ENCODE data around the gene SLC25A42. TPM values are rescaled to one million over a fixed set of nuclear protein-coding genes. Genes with fewer than 3 reads are reported as not detected.
A peak's percentile ranks its signal among the peaks of the same experiment; 100 is the strongest.
"Not testable (repeated sequence)": the region's sequence is repeated elsewhere in the genome, so short reads cannot be mapped to it uniquely, and the experiment has no call there.

SLC25A42 gene
- polyA plus RNA-seq, 2 of the 4 experiments (the other 2 are of a cell fraction): 0.92 to 1.3 TPM

DNA sequence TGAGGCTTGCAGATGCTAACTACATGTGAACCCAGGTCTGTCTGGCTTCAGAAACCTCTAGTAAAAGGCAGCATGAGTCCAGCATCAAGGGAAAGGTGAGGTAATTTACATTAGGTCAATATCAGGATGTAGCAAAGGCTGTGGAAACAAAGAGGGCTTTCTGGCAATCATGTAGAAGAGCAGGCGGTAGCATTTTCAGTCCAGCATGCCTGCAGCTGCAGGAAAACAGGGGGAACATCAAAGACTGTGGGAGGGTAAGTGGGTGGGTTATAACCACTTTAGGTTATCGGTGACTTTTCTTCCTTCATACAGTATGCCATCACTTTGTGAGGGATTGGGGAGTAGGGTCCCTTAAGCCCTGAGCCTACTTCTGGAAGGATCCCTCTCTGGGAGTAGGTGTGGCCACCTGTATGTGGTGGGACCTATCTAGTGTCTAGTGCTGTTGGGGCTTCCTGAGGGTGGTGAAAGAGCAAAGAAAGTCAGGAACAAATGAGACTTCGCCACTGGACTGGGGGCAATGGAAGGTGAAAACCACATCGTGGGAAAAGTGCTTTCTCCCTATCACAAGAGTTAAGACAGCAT is 41.3 kb upstream of the SLC25A42 start:
- TF ChIP-seq EP300 (IDR thresholded peaks at IDR 0.05) (no peak), FOSL2 (IDR thresholded peaks at IDR 0.05) (no peak), FOSL2 (CRISPR knock-in tag; IDR thresholded peaks at IDR 0.05) (no peak), NR3C1 (IDR thresholded peaks at IDR 0.05) (no peak), JUNB (IDR thresholded peaks at IDR 0.05) (no peak), CBX2 (IDR thresholded peaks at IDR 0.05; ENCODE audit: borderline replicate concordance, low read depth) (no peak), MYC (IDR thresholded peaks at IDR 0.05; ENCODE audit: borderline replicate concordance, low read length) (no peak), ZNF302 (CRISPR knock-in tag; IDR thresholded peaks at IDR 0.05) (no peak), EHF (CRISPR knock-in tag; IDR thresholded peaks at IDR 0.05) (no peak), FOSB (CRISPR knock-in tag; IDR thresholded peaks at IDR 0.05) (no peak), RAD21 (conservative IDR thresholded peaks at IDR 0.05 in 1 of 2, IDR thresholded peaks at IDR 0.05 in 1 of 2) (no peak), MAFK (IDR thresholded peaks at IDR 0.05; ENCODE audit: partially characterized antibody) (no peak)
- TF ChIP-seq, protein P1, sequence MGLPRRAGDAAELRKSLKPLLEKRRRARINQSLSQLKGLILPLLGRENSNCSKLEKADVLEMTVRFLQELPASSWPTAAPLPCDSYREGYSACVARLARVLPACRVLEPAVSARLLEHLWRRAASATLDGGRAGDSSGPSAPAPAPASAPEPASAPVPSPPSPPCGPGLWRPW (IDR thresholded peaks at IDR 0.05): no peak
- CTCF ChIA-PET: interaction anchor here (1.2 to 1.4 kb wide), 2 partner anchors 14 to 40 kb away, joined by 3 to 5 read pairs; no protein-coding TSS in a partner anchor
- no peak for ATAC-seq
- no peak overlapping the region for H3K4me2 ChIP-seq
- no peak for DNase-seq (ENCODE audit: low read depth in 1 of 2, low spot score in 1 of 2)
- H3K4me1 ChIP-seq: peaks cover 6% of the 10 kb centered on the region; the same call in 1 of the 3 replicates
- H3K27ac ChIP-seq: no peak overlapping the region
- no peak for FAIRE-seq
- WGBS (ENCODE audit: missing lambda C conversion rate): 85% methylated on average over 4 of the region's 4 CpGs
- POLR2A ChIA-PET: no interaction called here
- H3K4me3 ChIP-seq: no peak overlapping the region
- no peaks in the 10 kb centered on the region for H3K9me3 ChIP-seq

DNA sequence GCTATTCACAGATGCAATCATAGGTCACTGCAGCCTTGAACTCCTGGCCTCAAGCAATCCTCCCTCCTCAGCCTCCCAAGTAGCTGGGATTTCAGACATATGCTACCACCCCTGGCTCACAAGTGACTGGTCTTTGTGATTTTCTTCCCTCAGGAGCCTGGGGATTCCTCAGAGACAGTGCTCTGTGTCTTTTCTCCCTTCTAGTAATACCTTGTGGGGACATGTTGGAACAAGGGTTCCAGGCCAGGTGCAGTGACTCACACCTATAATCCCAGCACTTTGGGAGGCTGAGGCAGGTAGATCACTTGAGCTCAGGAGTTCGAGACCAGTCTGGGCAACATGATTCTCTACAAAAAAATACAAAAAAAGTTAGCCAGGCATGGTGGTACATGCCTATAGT is 40.4 kb upstream of the SLC25A42 start:
- H3K4me1 ChIP-seq; ATAC-seq; POLR2A ChIA-PET; DNase-seq (ENCODE audit: low read depth in 1 of 2, low spot score in 1 of 2); H3K27ac ChIP-seq; H3K4me2 ChIP-seq; H3K4me3 ChIP-seq; H3K9me3 ChIP-seq; FAIRE-seq: not testable (repeated sequence)
- 100% methylated on average over 1 of the region's 1 CpG for WGBS (ENCODE audit: missing lambda C conversion rate)
- CTCF ChIA-PET: interaction anchor here (1.2 to 1.5 kb wide), 3 partner anchors 15 to 39 kb away, joined by 3 to 5 read pairs (median 5); no protein-coding TSS in a partner anchor

DNA sequence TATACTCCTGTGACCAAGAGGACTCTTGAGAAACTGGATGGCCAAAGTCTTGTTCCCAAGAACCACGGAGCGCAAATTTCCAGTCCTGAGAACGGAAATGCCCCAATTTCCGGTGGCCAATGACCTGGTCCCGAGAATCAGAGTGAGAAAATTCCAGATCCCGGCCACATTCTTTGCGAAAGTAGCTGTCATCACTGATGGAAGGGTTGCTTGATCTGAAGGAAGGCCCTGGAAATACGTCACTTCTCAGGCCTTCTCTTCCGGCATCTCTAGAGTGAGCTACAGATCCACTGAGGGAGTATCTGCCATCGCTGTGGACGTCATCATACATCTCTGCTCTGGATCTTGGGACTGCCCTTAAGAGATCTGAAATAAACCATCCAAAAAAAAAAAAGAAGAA is 37.9 kb upstream of the SLC25A42 start:
- Histone ChIP-seq H3K9me3 (no peaks in the 10 kb centered on the region), H3K4me2 (no peak overlapping the region), H3K4me1 (peaks cover 6% of the 10 kb centered on the region; the same call in 1 of the 3 replicates), H3K4me3 (no peak overlapping the region), H3K27ac (no peak overlapping the region)
- 96% methylated on average over 11 of the region's 11 CpGs for WGBS (ENCODE audit: missing lambda C conversion rate)
- FAIRE-seq: no peak
- no peak for DNase-seq (ENCODE audit: low read depth in 1 of 2, low spot score in 1 of 2)
- no peak for ATAC-seq
- POLR2A ChIA-PET: no interaction called here
- CTCF ChIA-PET: interaction anchor here (0.6 kb wide), 1 partner anchor 343 kb away, joined by 4 read pairs; no protein-coding TSS in a partner anchor
- no peak for TF ChIP-seq EP300 (IDR thresholded peaks at IDR 0.05)
- TF ChIP-seq TP53 (CRISPR knock-in tag; IDR thresholded peaks at IDR 0.05): no peak
- TF ChIP-seq MAZ (IDR thresholded peaks at IDR 0.05; ENCODE audit: borderline replicate concordance, low read depth, low read length): no peak
- no peak for TF ChIP-seq MAFK (IDR thresholded peaks at IDR 0.05; ENCODE audit: partially characterized antibody)
- no peak for TF ChIP-seq HEYL (CRISPR knock-in tag; IDR thresholded peaks at IDR 0.05)

DNA sequence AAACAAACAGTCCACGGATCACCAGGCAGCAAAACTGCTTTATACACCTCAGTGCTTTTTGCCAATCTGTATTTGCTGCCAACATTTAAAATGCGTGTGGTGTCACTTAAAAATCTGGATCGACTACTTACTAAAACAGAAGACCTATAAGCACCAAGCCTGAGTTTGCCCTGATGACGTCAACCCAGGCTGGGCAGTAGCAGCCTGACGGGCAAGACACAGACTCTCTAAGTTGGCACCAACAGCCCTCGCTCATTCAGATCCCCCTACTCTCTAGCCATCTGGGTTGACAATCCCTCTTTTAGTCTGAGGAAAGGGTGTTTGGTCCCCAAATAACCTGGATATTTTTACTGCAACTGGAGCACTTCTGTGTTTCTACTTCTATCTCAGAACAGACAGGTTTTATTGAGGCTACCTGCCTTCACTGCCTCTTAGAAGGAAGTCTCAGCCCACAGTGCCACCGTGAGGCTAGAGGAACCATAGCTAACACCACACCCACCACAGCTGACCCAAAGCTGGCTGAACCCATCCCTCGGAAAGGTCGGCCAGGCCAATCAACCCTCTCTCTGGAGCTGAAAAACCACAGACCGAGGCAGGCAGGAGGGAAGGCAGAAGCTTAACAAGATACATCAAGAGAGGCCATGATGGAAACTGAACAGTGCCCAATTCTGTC is 37.4 kb upstream of the SLC25A42 start:
- POLR2A ChIA-PET: no interaction called here
- Histone ChIP-seq H3K4me1 (peaks cover 2% of the 10 kb centered on the region; the same call in 1 of the 3 replicates), H3K4me3 (no peak overlapping the region), H3K4me2 (no peak overlapping the region), H3K9me3 (no peaks in the 10 kb centered on the region), H3K27ac (no peak overlapping the region)
- peak in 1 of 2 experiments; percentile 71; a peak in 3 of 6 replicates for ATAC-seq
- DNase-seq (ENCODE audit: low read depth in 1 of 2, low spot score in 1 of 2): peak in 1 of 2 experiments; percentile 20
- CTCF ChIA-PET: interaction anchor here (0.8 to 1.1 kb wide), 2 partner anchors 16 to 31 kb away, joined by 4 to 5 read pairs; no protein-coding TSS in a partner anchor
- TF ChIP-seq RCOR1 (IDR thresholded peaks at IDR 0.05; ENCODE audit: low read depth, low read length) (no peak), CBX2 (IDR thresholded peaks at IDR 0.05; ENCODE audit: borderline replicate concordance, low read depth) (no peak), POLR2AphosphoS2 (conservative IDR thresholded peaks at IDR 0.05; ENCODE audit: low read length) (no peak), RAD21 (conservative IDR thresholded peaks at IDR 0.05 in 1 of 2, IDR thresholded peaks at IDR 0.05 in 1 of 2) (peak in 1 of 2 experiments; percentile 4; a peak in 1 of 5 replicates), HOXB13 (CRISPR knock-in tag; IDR thresholded peaks at IDR 0.05; ENCODE audit: low read depth) (no peak), ZC3H11A (IDR thresholded peaks at IDR 0.05) (no peak), CBX8 (IDR thresholded peaks at IDR 0.05) (no peak), POLR2A (IDR thresholded peaks at IDR 0.05; ENCODE audit: low read length) (no peak)
- TF ChIP-seq, protein P2, sequence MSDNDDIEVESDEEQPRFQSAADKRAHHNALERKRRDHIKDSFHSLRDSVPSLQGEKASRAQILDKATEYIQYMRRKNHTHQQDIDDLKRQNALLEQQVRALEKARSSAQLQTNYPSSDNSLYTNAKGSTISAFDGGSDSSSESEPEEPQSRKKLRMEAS (IDR thresholded peaks at IDR 0.05): no peak
- TF ChIP-seq, protein P3, sequence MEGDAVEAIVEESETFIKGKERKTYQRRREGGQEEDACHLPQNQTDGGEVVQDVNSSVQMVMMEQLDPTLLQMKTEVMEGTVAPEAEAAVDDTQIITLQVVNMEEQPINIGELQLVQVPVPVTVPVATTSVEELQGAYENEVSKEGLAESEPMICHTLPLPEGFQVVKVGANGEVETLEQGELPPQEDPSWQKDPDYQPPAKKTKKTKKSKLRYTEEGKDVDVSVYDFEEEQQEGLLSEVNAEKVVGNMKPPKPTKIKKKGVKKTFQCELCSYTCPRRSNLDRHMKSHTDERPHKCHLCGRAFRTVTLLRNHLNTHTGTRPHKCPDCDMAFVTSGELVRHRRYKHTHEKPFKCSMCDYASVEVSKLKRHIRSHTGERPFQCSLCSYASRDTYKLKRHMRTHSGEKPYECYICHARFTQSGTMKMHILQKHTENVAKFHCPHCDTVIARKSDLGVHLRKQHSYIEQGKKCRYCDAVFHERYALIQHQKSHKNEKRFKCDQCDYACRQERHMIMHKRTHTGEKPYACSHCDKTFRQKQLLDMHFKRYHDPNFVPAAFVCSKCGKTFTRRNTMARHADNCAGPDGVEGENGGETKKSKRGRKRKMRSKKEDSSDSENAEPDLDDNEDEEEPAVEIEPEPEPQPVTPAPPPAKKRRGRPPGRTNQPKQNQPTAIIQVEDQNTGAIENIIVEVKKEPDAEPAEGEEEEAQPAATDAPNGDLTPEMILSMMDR (IDR thresholded peaks at IDR 0.05): 0 out of 3 replicates have a peak, but pooled peaks have one; percentile 6
- WGBS (ENCODE audit: missing lambda C conversion rate): 82% methylated on average over 9 of the region's 10 CpGs
- no peak for FAIRE-seq
